GM18507 (cell line): Measurements from ENCODE around the gene MFSD6.
"Not testable (repeated sequence)": the region's sequence is repeated elsewhere in the genome, so short reads cannot be mapped to it uniquely, and the experiment has no call there.

ENCODE experiments used
- DNase-seq: peaks from one replicate; pipeline ENCODE4 v3.0.0; 2011; ENCODE audit warnings: low read depth; ENCODE audit not compliant: insufficient read length; ENCODE audit errors: extremely low spot score
- FAIRE-seq: peaks from 2 replicates; lab custom pipeline; 2011; peaks lifted over from hg19 to GRCh38; lab: Jason Lieb, UNC

The MFSD6 gene

GRCh38 chr2:190456833-190457232, 48.7 kb downstream of the MFSD6 start:
- DNase-seq (no peak), FAIRE-seq (no peak)

- no peak for DNase-seq
- FAIRE-seq = no peak
Measured at GRCh38 chr2:190457256-190457655, 49.1 kb downstream of the MFSD6 start.

GRCh38 chr2:190458352-190459107, 50.4 kb downstream of the MFSD6 start:
- no peak for FAIRE-seq
- no peak for DNase-seq

- FAIRE-seq (no peak), DNase-seq (no peak)
Measured at GRCh38 chr2:190459881-190460280, 51.7 kb downstream of the MFSD6 start.

- FAIRE-seq (no peak), DNase-seq (no peak)
Measured at GRCh38 chr2:190460487-190460886, 52.3 kb downstream of the MFSD6 start.

GRCh38 chr2:190462181-190462580, 54.0 kb downstream of the MFSD6 start:
- DNase-seq (no peak), FAIRE-seq (peak; percentile 24)

GRCh38 chr2:190462611-190463010, 54.5 kb downstream of the MFSD6 start:
- FAIRE-seq (no peak), DNase-seq (no peak)

- DNase-seq (no peak), FAIRE-seq (peak; percentile 64)
Measured at GRCh38 chr2:190465060-190465459, 56.9 kb downstream of the MFSD6 start.

GRCh38 chr2:190466819-190467446, 58.8 kb downstream of the MFSD6 start:
- DNase-seq (no peak), FAIRE-seq (peak; percentile 39)

- no peak for DNase-seq
- peak; percentile 73 for FAIRE-seq
Measured at GRCh38 chr2:190467575-190468083, 59.5 kb downstream of the MFSD6 start.

- DNase-seq = not testable (repeated sequence)
Measured at GRCh38 chr2:190468354-190468753, 60.2 kb downstream of the MFSD6 start.

GRCh38 chr2:190468814-190469569, 60.8 kb downstream of the MFSD6 start:
- FAIRE-seq (peak; percentile 78), DNase-seq (no peak)

More at GRCh38 chr2:190468354-190468753, 60.2 kb downstream of the MFSD6 start:
- FAIRE-seq = not testable (repeated sequence)

GRCh38 chr2:190469771-190470170, 61.6 kb downstream of the MFSD6 start:
- FAIRE-seq (no peak), DNase-seq (no peak)

GRCh38 chr2:190470256-190470826, 62.2 kb downstream of the MFSD6 start:
- DNase-seq (no peak), FAIRE-seq (no peak)

- no peak for FAIRE-seq
Measured at GRCh38 chr2:190477661-190478454, 69.7 kb downstream of the MFSD6 start.

GRCh38 chr2:190478572-190479195, 70.5 kb downstream of the MFSD6 start:
- no peak for FAIRE-seq
- no peak for DNase-seq

More at GRCh38 chr2:190477661-190478454, 69.7 kb downstream of the MFSD6 start:
- DNase-seq = no peak

GRCh38 chr2:190481339-190481738, 73.2 kb downstream of the MFSD6 start:
- FAIRE-seq = no peak
- DNase-seq = no peak

- no peak for FAIRE-seq
- DNase-seq = no peak
Measured at GRCh38 chr2:190482451-190482850, 74.3 kb downstream of the MFSD6 start.
